Adrenal gland (tissue), 5 donors: ENCODE data around the gene WDR26.

Experiments used
- POLR2A ChIP-seq, 2 donors: fragments of 450-650 bp; IDR thresholded peaks; one replicate each; pipeline ENCODE4 v1.6.1; 2017; ENCODE audit warnings: antibody characterized with exemption in 2 of 2, mild to moderate bottlenecking in 2 of 2, moderate library complexity in 1 of 2
- TF ChIP-seq, protein P1 (sequence below), 6 experiments: fragments of 450-650 bp in 4 of 6; fragments of 200-600 bp in 2 of 6; sonication (generic) in 1 of 6; IDR thresholded peaks; 1 replicate in 5 of 6; 2 replicates in 1 of 6; pipeline versions ENCODE4 v1.5.1 to v1.8.0; 2016 to 2021; ENCODE audit warnings: antibody characterized with exemption in 6 of 6, mild to moderate bottlenecking in 2 of 6, moderate library complexity in 1 of 6
- donor health status: DM: no; HTN: no; CAD: no.

DNA sequence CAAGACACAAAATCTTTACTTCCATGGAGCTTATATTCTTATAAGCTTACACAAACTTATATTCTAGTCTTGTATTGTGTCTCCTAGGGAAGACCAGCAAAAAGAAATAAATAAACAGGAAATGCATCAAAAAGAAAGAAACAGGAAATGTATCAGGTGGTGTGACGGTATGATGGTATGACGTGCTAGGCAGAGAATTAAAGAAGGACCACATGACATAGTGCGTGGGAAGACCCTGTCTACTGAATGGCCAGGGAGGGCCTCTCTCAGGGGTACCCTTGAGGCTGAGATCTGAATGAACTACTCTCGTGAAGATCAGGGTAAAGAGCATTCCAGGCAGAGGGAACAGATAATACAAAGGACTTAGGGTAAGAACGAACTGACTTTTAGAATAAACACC, 15.6 kb upstream of the WDR26 start:
- TF ChIP-seq, protein P1, sequence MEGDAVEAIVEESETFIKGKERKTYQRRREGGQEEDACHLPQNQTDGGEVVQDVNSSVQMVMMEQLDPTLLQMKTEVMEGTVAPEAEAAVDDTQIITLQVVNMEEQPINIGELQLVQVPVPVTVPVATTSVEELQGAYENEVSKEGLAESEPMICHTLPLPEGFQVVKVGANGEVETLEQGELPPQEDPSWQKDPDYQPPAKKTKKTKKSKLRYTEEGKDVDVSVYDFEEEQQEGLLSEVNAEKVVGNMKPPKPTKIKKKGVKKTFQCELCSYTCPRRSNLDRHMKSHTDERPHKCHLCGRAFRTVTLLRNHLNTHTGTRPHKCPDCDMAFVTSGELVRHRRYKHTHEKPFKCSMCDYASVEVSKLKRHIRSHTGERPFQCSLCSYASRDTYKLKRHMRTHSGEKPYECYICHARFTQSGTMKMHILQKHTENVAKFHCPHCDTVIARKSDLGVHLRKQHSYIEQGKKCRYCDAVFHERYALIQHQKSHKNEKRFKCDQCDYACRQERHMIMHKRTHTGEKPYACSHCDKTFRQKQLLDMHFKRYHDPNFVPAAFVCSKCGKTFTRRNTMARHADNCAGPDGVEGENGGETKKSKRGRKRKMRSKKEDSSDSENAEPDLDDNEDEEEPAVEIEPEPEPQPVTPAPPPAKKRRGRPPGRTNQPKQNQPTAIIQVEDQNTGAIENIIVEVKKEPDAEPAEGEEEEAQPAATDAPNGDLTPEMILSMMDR (IDR thresholded peaks at IDR 0.05) = no peak
- no peak for TF ChIP-seq POLR2A (IDR thresholded peaks at IDR 0.05)
